Psoas muscle (tissue), 8 donors: ENCODE data around the gene ASTN2. TPM values are rescaled to one million over a fixed set of nuclear protein-coding genes. Genes with fewer than 3 reads are reported as not detected.

Experiments used
- ATAC-seq, 4 donors: fragments of 200-7000 bp; cut with Tn5 transposase; one replicate each; pipeline ENCODE4 v1.9.1; 2020; ENCODE audit warnings: moderate library complexity in 3 of 4, mild to moderate bottlenecking in 2 of 4
- DNase-seq, 2 donors: peaks; one replicate each; pipeline ENCODE4 v3.0.0-alpha.2; 2020
- H3K27ac ChIP-seq: fragments of 200-600 bp; one replicate; pipeline ENCODE4 v1.8.0; 2022
- H3K27me3 ChIP-seq, 3 donors: fragments of 200-600 bp in 1 of 3; one replicate each; pipeline versions ENCODE4 v1.6.1 to v1.8.0; 2013 to 2022; ENCODE audit warnings: low read length in 2 of 3, mild to moderate bottlenecking in 2 of 3, moderate library complexity in 1 of 3; ENCODE audit not compliant: insufficient read depth in 3 of 3
- H3K36me3 ChIP-seq, 2 donors: fragments of 200-600 bp in 1 of 2; one replicate each; pipeline versions ENCODE4 v1.6.1 to v1.8.0; 2013 to 2022; ENCODE audit warnings: low read depth in 1 of 2, mild to moderate bottlenecking in 1 of 2, moderate library complexity in 1 of 2; ENCODE audit not compliant: insufficient read depth in 1 of 2
- H3K4me1 ChIP-seq: fragments of 200-600 bp; one replicate; pipeline ENCODE4 v1.8.0; 2022
- H3K4me3 ChIP-seq: fragments of 200-600 bp; one replicate; pipeline ENCODE4 v1.8.0; 2022; ENCODE audit warnings: mild to moderate bottlenecking
- H3K9me3 ChIP-seq: fragments of 200-600 bp; one replicate; pipeline ENCODE4 v1.8.0; 2022
- WGBS, 3 donors: extraction: QIAGEN DNeasy Blood & Tissue Kit; methylation state at CpG; one replicate each; pipeline versions ENCODE4 v1.1.6 to v1.1.7; 2013; 5-methylcytosine and 5-hydroxymethylcytosine counted together
- intact Hi-C, 2 donors: fragments of 100-400 bp; cut with DNase I; formaldehyde crosslinking; loops; one replicate each; pipeline versions ENCODE4 v1.11.0 to v1.14.2; 2022
- polyA plus RNA-seq, 3 donors: library from polyadenylated mRNA; stranded (reverse); fragments of 200-250 nt; gene quantifications; one replicate each; pipeline ENCODE4 v1.2.3, GENCODE V29; 2013
- total RNA-seq, 4 donors: library from RNA; stranded (reverse); fragmentation: NEBNext Ultra II Directional in 2 of 4; extraction: Animal tissue kit (Norgen Biotek cat#: 25700) in 2 of 4; gene quantifications; one replicate each; pipeline versions ENCODE4 v1.2.1 to v1.2.4, GENCODE V29; 2021 to 2023
- TF ChIP-seq, protein P1 (sequence below): fragments of 200-600 bp; IDR thresholded peaks from one replicate; pipeline ENCODE4 v1.8.0; 2022; ENCODE audit warnings: antibody characterized with exemption
- donor health status: healthy with polysubstance abuse.
- donor health status: DM: no; HTN: no; CAD: no; lungs with moderate emphysema.
- donor health status: Bipolar disorder and iron deficiency.
- donor health status: healthy.
- donor health status: DM: yes; HTN: yes; CAD: no.
- donor health status: DM: no; HTN: no; CAD: no.
- donor health status: DM: no; HTN: no; CAD: no.
- donor health status: DM: yes; HTN: yes; CAD: no.

The ASTN2 gene
- total and polyA plus RNA-seq, 7 donors: 2.0 to 10.3 (median 3.3) TPM

GRCh38 chr9:116442528-116442927, 972.3 kb downstream of the ASTN2 start:
- DNase-seq (no peak), ATAC-seq (no peak)
- Histone ChIP-seq H3K36me3 (peaks cover 8 to 31% of the 10 kb centered on the region in 2 donors), H3K27me3 (no peaks in the 10 kb centered on the region), H3K9me3 (no peaks in the 10 kb centered on the region), H3K4me1 (no peaks in the 10 kb centered on the region), H3K27ac (no peak overlapping the region), H3K4me3 (no peak overlapping the region)
- TF ChIP-seq, protein P1, sequence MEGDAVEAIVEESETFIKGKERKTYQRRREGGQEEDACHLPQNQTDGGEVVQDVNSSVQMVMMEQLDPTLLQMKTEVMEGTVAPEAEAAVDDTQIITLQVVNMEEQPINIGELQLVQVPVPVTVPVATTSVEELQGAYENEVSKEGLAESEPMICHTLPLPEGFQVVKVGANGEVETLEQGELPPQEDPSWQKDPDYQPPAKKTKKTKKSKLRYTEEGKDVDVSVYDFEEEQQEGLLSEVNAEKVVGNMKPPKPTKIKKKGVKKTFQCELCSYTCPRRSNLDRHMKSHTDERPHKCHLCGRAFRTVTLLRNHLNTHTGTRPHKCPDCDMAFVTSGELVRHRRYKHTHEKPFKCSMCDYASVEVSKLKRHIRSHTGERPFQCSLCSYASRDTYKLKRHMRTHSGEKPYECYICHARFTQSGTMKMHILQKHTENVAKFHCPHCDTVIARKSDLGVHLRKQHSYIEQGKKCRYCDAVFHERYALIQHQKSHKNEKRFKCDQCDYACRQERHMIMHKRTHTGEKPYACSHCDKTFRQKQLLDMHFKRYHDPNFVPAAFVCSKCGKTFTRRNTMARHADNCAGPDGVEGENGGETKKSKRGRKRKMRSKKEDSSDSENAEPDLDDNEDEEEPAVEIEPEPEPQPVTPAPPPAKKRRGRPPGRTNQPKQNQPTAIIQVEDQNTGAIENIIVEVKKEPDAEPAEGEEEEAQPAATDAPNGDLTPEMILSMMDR: no peak
- intact Hi-C loops: no loop called here

GRCh38 chr9:116437411-116438370, 977.2 kb downstream of the ASTN2 start:
- no peak overlapping the region for H3K27ac ChIP-seq
- H3K4me1 ChIP-seq: no peaks in the 10 kb centered on the region
- 79 to 87% (median 85%) methylated on average over 10 to 11 of the region's 11 CpGs for WGBS, 3 donors
- H3K9me3 ChIP-seq: no peaks in the 10 kb centered on the region
- no peaks in the 10 kb centered on the region for H3K27me3 ChIP-seq
- intact Hi-C loops: no loop called here
- H3K4me3 ChIP-seq: no peak overlapping the region
- no peak for DNase-seq
- H3K36me3 ChIP-seq: peaks cover 8 to 33% of the 10 kb centered on the region in 2 donors
- TF ChIP-seq, protein P1: no peak
- ATAC-seq: no peak

GRCh38 chr9:116436121-116436520, 978.7 kb downstream of the ASTN2 start:
- Histone ChIP-seq H3K4me1 (no peaks in the 10 kb centered on the region), H3K9me3 (no peaks in the 10 kb centered on the region), H3K36me3 (peaks cover 8 to 18% of the 10 kb centered on the region in 2 donors), H3K27me3 (no peaks in the 10 kb centered on the region), H3K27ac (no peak overlapping the region), H3K4me3 (no peak overlapping the region)
- 96 to 100% (median 98%) methylated on average over 1 of the region's 1 CpG for WGBS, 3 donors
- TF ChIP-seq, protein P1: no peak
- intact Hi-C loops: no loop called here
- ATAC-seq (no peak), DNase-seq (no peak)

DNA sequence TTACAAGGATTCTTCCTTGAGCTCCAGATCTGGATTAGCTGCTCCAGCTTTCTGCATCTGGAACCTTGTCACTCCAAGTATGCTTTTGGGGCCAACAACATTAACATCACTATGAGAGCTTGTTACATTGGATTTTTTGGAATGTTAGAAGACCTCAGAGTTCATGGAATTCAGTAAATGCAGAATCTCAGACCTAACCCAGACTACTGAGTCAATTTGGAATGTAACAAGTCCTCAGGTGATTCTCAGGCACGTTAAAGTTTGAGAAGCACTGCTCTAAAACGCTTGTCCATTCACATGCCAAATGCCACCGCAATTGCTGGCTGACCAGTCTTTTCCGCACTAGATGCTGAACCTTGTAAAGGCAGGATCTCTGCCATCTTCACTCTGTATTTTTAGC, 979.2 kb downstream of the ASTN2 start:
- H3K4me1 ChIP-seq: no peaks in the 10 kb centered on the region
- H3K9me3 ChIP-seq: no peaks in the 10 kb centered on the region
- H3K27me3 ChIP-seq: no peaks in the 10 kb centered on the region
- 59 to 61% (median 60%) methylated on average over 4 of the region's 4 CpGs for WGBS, 3 donors
- ATAC-seq (no peak), DNase-seq (no peak)
- no peak overlapping the region for H3K4me3 ChIP-seq
- no peak overlapping the region for H3K27ac ChIP-seq
- H3K36me3 ChIP-seq: peaks cover 7 to 14% of the 10 kb centered on the region in 2 donors
- TF ChIP-seq, protein P1: no peak
- intact Hi-C loops: no loop called here
